ENCODE measurements around the gene KANSL1.

DNA sequence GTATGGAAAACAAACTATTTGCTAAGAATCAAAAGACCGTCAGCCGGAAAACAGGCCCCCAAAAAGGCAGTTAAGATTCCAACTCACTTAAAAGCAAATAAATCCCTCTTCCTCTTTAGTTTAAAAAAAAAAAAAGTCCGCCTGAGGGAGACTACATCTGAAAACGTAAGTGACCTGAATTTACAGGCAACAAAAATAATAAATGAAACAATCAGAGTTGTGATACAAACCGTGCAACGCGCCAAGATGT, 1.1 kb downstream of the KANSL1 start:
- no peak for TF ChIP-seq EZH2 (IDR thresholded peaks at IDR 0.05; ENCODE audit: insufficient read depth, low read length)
- TF ChIP-seq CTCF (IDR thresholded peaks at IDR 0.05; ENCODE audit: insufficient read depth, low read depth, low read length), result no peak
